ENCODE data around the gene PTK6.

PTK6 gene

DNA sequence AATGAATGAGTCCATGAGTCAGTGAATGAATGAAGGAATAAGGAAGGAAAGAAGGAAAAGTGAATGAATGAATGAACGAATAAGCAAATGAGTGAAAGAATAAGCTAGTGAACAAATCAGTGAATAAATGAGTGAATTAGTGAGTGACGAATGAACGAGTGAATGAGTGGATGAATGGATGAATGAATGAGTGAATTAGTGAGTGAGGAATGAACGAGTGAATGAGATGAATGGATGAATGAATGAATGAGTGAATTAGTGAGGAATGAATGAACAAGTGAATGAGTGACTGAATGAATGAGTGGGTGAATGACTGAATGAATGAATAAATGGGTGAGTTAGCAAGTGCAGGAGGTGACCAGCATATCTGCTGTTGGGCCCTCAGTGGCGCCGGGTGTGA, 6.6 kb upstream of the PTK6 start:
- TF ChIP-seq, protein P1, sequence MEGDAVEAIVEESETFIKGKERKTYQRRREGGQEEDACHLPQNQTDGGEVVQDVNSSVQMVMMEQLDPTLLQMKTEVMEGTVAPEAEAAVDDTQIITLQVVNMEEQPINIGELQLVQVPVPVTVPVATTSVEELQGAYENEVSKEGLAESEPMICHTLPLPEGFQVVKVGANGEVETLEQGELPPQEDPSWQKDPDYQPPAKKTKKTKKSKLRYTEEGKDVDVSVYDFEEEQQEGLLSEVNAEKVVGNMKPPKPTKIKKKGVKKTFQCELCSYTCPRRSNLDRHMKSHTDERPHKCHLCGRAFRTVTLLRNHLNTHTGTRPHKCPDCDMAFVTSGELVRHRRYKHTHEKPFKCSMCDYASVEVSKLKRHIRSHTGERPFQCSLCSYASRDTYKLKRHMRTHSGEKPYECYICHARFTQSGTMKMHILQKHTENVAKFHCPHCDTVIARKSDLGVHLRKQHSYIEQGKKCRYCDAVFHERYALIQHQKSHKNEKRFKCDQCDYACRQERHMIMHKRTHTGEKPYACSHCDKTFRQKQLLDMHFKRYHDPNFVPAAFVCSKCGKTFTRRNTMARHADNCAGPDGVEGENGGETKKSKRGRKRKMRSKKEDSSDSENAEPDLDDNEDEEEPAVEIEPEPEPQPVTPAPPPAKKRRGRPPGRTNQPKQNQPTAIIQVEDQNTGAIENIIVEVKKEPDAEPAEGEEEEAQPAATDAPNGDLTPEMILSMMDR (IDR thresholded peaks at IDR 0.05; ENCODE audit: low read length, missing control alignments): no peak
- DNase-seq (ENCODE audit: low read depth): no peak
- no peak overlapping the region for H3K4me3 ChIP-seq (replicated peaks; ENCODE audit: low read depth, low read length)

DNA sequence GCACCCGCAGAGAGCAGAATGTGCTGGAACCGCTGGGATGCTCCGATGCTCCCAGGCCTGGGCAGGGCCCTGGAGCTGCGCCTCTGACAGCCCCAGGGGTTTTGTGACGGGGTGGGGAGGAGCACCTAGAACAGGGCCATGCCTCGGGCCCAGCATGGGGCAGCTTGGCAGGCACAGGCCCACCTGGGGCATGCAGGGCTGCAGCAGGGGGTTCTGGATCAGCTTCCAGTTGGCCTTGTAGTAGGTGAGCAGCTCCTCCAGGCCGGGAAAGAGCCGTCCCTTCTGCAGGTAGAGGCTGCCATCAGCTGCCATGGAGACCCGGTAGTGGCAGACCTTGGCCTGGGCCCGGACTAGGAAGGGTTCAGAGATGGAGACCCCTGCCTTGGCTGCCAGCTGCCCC, 6.0 kb upstream of the PTK6 start:
- TF ChIP-seq, protein P1 (IDR thresholded peaks at IDR 0.05; ENCODE audit: low read length, missing control alignments): no peak

DNA sequence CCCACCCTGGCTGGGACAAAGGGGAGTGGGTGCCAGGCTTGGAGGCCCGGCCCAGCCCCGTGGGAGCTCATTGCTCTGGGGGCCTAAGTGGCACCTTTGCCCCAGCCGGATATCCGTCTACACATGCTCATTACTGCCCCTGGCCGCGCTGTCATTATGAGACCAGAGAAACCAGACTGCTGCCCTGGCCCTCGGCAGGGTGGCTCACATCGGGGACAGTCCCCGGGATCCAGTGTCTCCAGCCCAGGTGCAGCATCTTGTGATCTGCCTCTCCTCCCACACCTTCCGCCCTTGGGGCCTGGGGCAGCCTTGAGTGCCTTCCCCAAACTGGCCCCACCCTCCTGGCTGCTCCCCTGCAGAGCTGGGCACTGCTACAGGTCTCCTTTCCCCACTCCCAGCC, 5.5 kb upstream of the PTK6 start:
- no peak for DNase-seq (ENCODE audit: low read depth)

More for the DNA sequence above, 6.0 kb upstream of the PTK6 start:
- DNase-seq (ENCODE audit: low read depth): no peak
- no peak overlapping the region for H3K4me3 ChIP-seq (replicated peaks; ENCODE audit: low read depth, low read length)

GRCh38 chr20:63542031-63542559, 4.9 kb upstream of the PTK6 start:
- H3K4me3 ChIP-seq (replicated peaks; ENCODE audit: low read depth, low read length): no peak overlapping the region
- DNase-seq (ENCODE audit: low read depth): no peak
- TF ChIP-seq, protein P1 (IDR thresholded peaks at IDR 0.05; ENCODE audit: low read length, missing control alignments): no peak

More for the DNA sequence above, 5.5 kb upstream of the PTK6 start:
- TF ChIP-seq, protein P1 (IDR thresholded peaks at IDR 0.05; ENCODE audit: low read length, missing control alignments): no peak
- no peak overlapping the region for H3K4me3 ChIP-seq (replicated peaks; ENCODE audit: low read depth, low read length)

GRCh38 chr20:63541371-63541770, 4.2 kb upstream of the PTK6 start:
- H3K4me3 ChIP-seq (replicated peaks; ENCODE audit: low read depth, low read length): no peak overlapping the region
- TF ChIP-seq, protein P1 (IDR thresholded peaks at IDR 0.05; ENCODE audit: low read length, missing control alignments): no peak
- no peak for DNase-seq (ENCODE audit: low read depth)

DNA sequence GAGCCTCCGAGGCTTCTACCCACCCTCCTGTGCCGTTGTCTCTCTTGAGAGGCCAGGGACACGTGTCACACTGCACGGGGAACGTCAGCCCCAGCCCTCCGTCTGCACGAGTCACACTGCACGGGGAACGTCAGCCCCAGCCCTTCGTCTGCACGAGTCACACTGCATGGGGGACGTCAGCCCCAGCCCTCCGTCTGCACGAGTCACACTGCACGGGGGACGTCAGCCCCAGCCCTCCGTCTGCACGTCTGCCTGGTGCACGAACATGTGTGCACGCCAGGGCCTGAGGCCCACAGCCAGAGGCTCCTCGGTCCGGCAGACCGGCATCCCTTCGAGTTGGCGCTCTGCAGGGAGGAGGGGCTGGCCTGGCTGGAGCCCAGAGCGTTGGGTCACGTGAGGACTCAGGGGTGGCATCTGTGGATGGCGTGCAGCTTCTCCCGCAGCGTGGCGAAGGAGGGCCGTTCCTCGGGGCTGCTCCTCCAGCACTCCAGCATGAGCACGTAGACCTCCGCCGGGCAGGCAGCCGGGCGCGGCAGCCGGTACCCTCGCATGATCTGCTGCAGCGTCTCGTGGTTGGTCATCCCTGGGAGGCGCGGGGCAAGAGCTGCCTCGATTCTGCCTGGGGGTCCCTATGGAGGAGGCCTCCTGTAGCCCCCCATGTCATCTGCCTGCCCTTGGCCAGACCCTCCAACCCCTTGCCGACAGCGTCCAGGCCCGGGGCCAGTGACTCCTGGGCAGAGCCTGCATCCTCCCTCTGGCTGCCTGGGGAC, 3.4 kb upstream of the PTK6 start:
- DNase-seq (ENCODE audit: low read depth): no peak
- TF ChIP-seq, protein P1 (IDR thresholded peaks at IDR 0.05; ENCODE audit: low read length, missing control alignments): no peak
- H3K4me3 ChIP-seq (replicated peaks; ENCODE audit: low read depth, low read length): no peak overlapping the region
